Measurements from ENCODE around the gene OSBPL6.

- TF ChIP-seq ZFP41 (tag by site-specific recombination; IDR thresholded peaks at IDR 0.05; ENCODE audit: borderline replicate concordance) (no peak), ZBTB21 (tag by site-specific recombination; IDR thresholded peaks at IDR 0.05) (no peak), ZNF112 (tag by site-specific recombination; IDR thresholded peaks at IDR 0.05) (no peak)
- TF ChIP-seq, protein P1, sequence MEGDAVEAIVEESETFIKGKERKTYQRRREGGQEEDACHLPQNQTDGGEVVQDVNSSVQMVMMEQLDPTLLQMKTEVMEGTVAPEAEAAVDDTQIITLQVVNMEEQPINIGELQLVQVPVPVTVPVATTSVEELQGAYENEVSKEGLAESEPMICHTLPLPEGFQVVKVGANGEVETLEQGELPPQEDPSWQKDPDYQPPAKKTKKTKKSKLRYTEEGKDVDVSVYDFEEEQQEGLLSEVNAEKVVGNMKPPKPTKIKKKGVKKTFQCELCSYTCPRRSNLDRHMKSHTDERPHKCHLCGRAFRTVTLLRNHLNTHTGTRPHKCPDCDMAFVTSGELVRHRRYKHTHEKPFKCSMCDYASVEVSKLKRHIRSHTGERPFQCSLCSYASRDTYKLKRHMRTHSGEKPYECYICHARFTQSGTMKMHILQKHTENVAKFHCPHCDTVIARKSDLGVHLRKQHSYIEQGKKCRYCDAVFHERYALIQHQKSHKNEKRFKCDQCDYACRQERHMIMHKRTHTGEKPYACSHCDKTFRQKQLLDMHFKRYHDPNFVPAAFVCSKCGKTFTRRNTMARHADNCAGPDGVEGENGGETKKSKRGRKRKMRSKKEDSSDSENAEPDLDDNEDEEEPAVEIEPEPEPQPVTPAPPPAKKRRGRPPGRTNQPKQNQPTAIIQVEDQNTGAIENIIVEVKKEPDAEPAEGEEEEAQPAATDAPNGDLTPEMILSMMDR (tag by site-specific recombination; IDR thresholded peaks at IDR 0.05), result no peak
Measured at GRCh38 chr2:178365116-178365515, 170.8 kb downstream of the OSBPL6 start.

Measured in HEK293 (cell line).